ENCODE measurements around the gene HK1. TPM values are rescaled to one million over a fixed set of nuclear protein-coding genes. Genes with fewer than 3 reads are reported as not detected.

HK1 gene
- total RNA-seq, 4 donors from 2014 or later = 119 to 142 (median 141) TPM

GRCh38 chr10:69253171-69253570 lies 25.1 kb upstream of the HK1 start:
- no peaks in the 10 kb centered on the region for H3K4me1 ChIP-seq
- H3K4me3 ChIP-seq = no peak overlapping the region
- no peaks in the 10 kb centered on the region for H3K36me3 ChIP-seq
- H3K27me3 ChIP-seq = no peaks in the 10 kb centered on the region
- H3K9me3 ChIP-seq = no peaks in the 10 kb centered on the region
- DNase-seq (ENCODE audit: low spot score in 2 of 2) = peak in 1 of 2 donors; percentile 49
- no peak overlapping the region for H3K27ac ChIP-seq
- WGBS = 63% methylated on average over 3 of the region's 3 CpGs
- TF ChIP-seq EP300 (IDR thresholded peaks at IDR 0.05) (no peak), CTCF (IDR thresholded peaks at IDR 0.05) (no peak), POLR2A (IDR thresholded peaks at IDR 0.05) (no peak), POLR2AphosphoS5 (IDR thresholded peaks at IDR 0.05) (no peak)

GRCh38 chr10:69254877-69255276 lies 23.4 kb upstream of the HK1 start:
- Histone ChIP-seq H3K27me3 (no peaks in the 10 kb centered on the region), H3K4me3 (no peak overlapping the region), H3K36me3 (no peaks in the 10 kb centered on the region), H3K4me1 (no peaks in the 10 kb centered on the region), H3K9me3 (no peaks in the 10 kb centered on the region), H3K27ac (no peak overlapping the region)
- WGBS = 79% methylated on average over 7 of the region's 7 CpGs
- no peak for DNase-seq (ENCODE audit: low spot score in 2 of 2)
- TF ChIP-seq CTCF (IDR thresholded peaks at IDR 0.05) = no peak
- no peak for TF ChIP-seq EP300 (IDR thresholded peaks at IDR 0.05)
- no peak for TF ChIP-seq POLR2A (IDR thresholded peaks at IDR 0.05)
- TF ChIP-seq POLR2AphosphoS5 (IDR thresholded peaks at IDR 0.05) = no peak

- no peak for DNase-seq (ENCODE audit: low spot score in 2 of 2)
- H3K27me3 ChIP-seq = no peaks in the 10 kb centered on the region
- TF ChIP-seq CTCF (IDR thresholded peaks at IDR 0.05) (no peak), POLR2AphosphoS5 (IDR thresholded peaks at IDR 0.05) (no peak), EP300 (IDR thresholded peaks at IDR 0.05) (no peak), POLR2A (IDR thresholded peaks at IDR 0.05) (no peak)
- no peaks in the 10 kb centered on the region for H3K9me3 ChIP-seq
- H3K27ac ChIP-seq = no peak overlapping the region
- H3K36me3 ChIP-seq = no peaks in the 10 kb centered on the region
- no peak overlapping the region for H3K4me3 ChIP-seq
- WGBS = 86% methylated on average over 3 of the region's 3 CpGs
- H3K4me1 ChIP-seq = no peaks in the 10 kb centered on the region
Observed at GRCh38 chr10:69259547-69260243, 18.6 kb upstream of the HK1 start.

GRCh38 chr10:69261184-69261583 lies 17.1 kb upstream of the HK1 start:
- Histone ChIP-seq H3K9me3 (no peaks in the 10 kb centered on the region), H3K4me3 (no peak overlapping the region), H3K27me3 (no peaks in the 10 kb centered on the region), H3K27ac (no peak overlapping the region), H3K4me1 (no peaks in the 10 kb centered on the region), H3K36me3 (no peaks in the 10 kb centered on the region)
- no peak for TF ChIP-seq POLR2AphosphoS5 (IDR thresholded peaks at IDR 0.05)
- no peak for TF ChIP-seq POLR2A (IDR thresholded peaks at IDR 0.05)
- no peak for TF ChIP-seq EP300 (IDR thresholded peaks at IDR 0.05)
- TF ChIP-seq CTCF (IDR thresholded peaks at IDR 0.05) = no peak
- no peak for DNase-seq (ENCODE audit: low spot score in 2 of 2)
- WGBS = 85% methylated on average over 8 of the region's 8 CpGs

- no peak overlapping the region for H3K27ac ChIP-seq
- no peak for DNase-seq (ENCODE audit: low spot score in 2 of 2)
- H3K36me3 ChIP-seq = no peaks in the 10 kb centered on the region
- no peaks in the 10 kb centered on the region for H3K27me3 ChIP-seq
- no peaks in the 10 kb centered on the region for H3K4me1 ChIP-seq
- TF ChIP-seq POLR2A (IDR thresholded peaks at IDR 0.05) = no peak
- no peaks in the 10 kb centered on the region for H3K9me3 ChIP-seq
- 85% methylated on average over 3 of the region's 3 CpGs for whole genome bisulfite sequencing
- no peak overlapping the region for H3K4me3 ChIP-seq
Observed at GRCh38 chr10:69262292-69262751, 16.0 kb upstream of the HK1 start.

Data from suprapubic skin (tissue), 4 donors.